Mucosa of stomach (tissue), 1 donor: ENCODE results near the gene ACAA1.
"Not testable (repeated sequence)": the region's sequence is repeated elsewhere in the genome, so short reads cannot be mapped to it uniquely, and the experiment has no call there.

Experiments
- H3K27me3 ChIP-seq: one replicate; pipeline ENCODE4 v1.7.0; 2013; ENCODE audit warnings: mild to moderate bottlenecking, low read length; ENCODE audit not compliant: control insufficient read depth, insufficient read depth
- H3K36me3 ChIP-seq: one replicate; pipeline ENCODE4 v1.7.0; 2013; ENCODE audit warnings: low read length; ENCODE audit not compliant: control insufficient read depth, insufficient read depth
- H3K4me1 ChIP-seq: one replicate; pipeline ENCODE4 v1.7.0; 2013; ENCODE audit warnings: mild to moderate bottlenecking, low read length; ENCODE audit not compliant: control insufficient read depth, insufficient read depth
- H3K4me3 ChIP-seq: one replicate; pipeline ENCODE4 v1.7.0; 2013; ENCODE audit warnings: low read length
- H3K9ac ChIP-seq: one replicate; pipeline ENCODE4 v1.7.0; 2013; ENCODE audit warnings: mild to moderate bottlenecking, low read length, moderate library complexity
- H3K9me3 ChIP-seq: one replicate; pipeline ENCODE4 v1.7.0; 2013; ENCODE audit warnings: mild to moderate bottlenecking, low read length, moderate library complexity; ENCODE audit not compliant: control insufficient read depth
- donor health status: Pancreatic carcinoma.

ACAA1 gene

GRCh38 chr3:38163841-38164642 is 27.1 kb upstream of the ACAA1 start:
- Histone ChIP-seq H3K9ac (peak overlapping the region; percentile 80), H3K4me1 (peaks cover 22% of the 10 kb centered on the region)

GRCh38 chr3:38163117-38163840 is 26.4 kb upstream of the ACAA1 start:
- Histone ChIP-seq H3K27me3 (no peaks in the 10 kb centered on the region), H3K4me3 (no peak overlapping the region), H3K36me3 (no peaks in the 10 kb centered on the region), H3K9ac (no peak overlapping the region), H3K9me3 (no peaks in the 10 kb centered on the region), H3K4me1 (peaks cover 22% of the 10 kb centered on the region)

More at GRCh38 chr3:38163841-38164642, 27.1 kb upstream of the ACAA1 start:
- Histone ChIP-seq H3K36me3 (no peaks in the 10 kb centered on the region), H3K9me3 (no peaks in the 10 kb centered on the region), H3K27me3 (no peaks in the 10 kb centered on the region), H3K4me3 (peak overlapping the region; percentile 57)

- not testable (repeated sequence) for H3K36me3 ChIP-seq, H3K9ac ChIP-seq
- H3K4me1 ChIP-seq: peaks cover 12% of the 10 kb centered on the region
Observed at GRCh38 chr3:38160704-38161103, 23.8 kb upstream of the ACAA1 start.

GRCh38 chr3:38158472-38158871 is 21.5 kb upstream of the ACAA1 start:
- Histone ChIP-seq H3K4me3 (no peak overlapping the region), H3K36me3 (no peaks in the 10 kb centered on the region), H3K27me3 (no peaks in the 10 kb centered on the region), H3K4me1 (peaks cover 20% of the 10 kb centered on the region), H3K9ac (no peak overlapping the region), H3K9me3 (no peaks in the 10 kb centered on the region)

More at GRCh38 chr3:38160704-38161103, 23.8 kb upstream of the ACAA1 start:
- H3K27me3 ChIP-seq, H3K4me3 ChIP-seq, H3K9me3 ChIP-seq: not testable (repeated sequence)

GRCh38 chr3:38157595-38157994 is 20.7 kb upstream of the ACAA1 start:
- no peak overlapping the region for H3K9ac ChIP-seq
- no peaks in the 10 kb centered on the region for H3K36me3 ChIP-seq
- H3K4me1 ChIP-seq: peaks cover 25% of the 10 kb centered on the region
- no peak overlapping the region for H3K4me3 ChIP-seq
- H3K9me3 ChIP-seq: no peaks in the 10 kb centered on the region
- no peaks in the 10 kb centered on the region for H3K27me3 ChIP-seq

GRCh38 chr3:38157117-38157516 is 20.2 kb upstream of the ACAA1 start:
- Histone ChIP-seq H3K4me1 (peaks cover 29% of the 10 kb centered on the region), H3K36me3 (no peaks in the 10 kb centered on the region), H3K9ac (no peak overlapping the region), H3K4me3 (no peak overlapping the region), H3K27me3 (no peaks in the 10 kb centered on the region), H3K9me3 (no peaks in the 10 kb centered on the region)

- Histone ChIP-seq H3K9me3 (no peaks in the 10 kb centered on the region), H3K27me3 (no peaks in the 10 kb centered on the region), H3K9ac (no peak overlapping the region), H3K36me3 (no peaks in the 10 kb centered on the region), H3K4me3 (no peak overlapping the region), H3K4me1 (peaks cover 41% of the 10 kb centered on the region)
Observed at GRCh38 chr3:38155825-38156224, 18.9 kb upstream of the ACAA1 start.

- Histone ChIP-seq H3K4me3 (no peak overlapping the region), H3K4me1 (peaks cover 41% of the 10 kb centered on the region), H3K9me3 (no peaks in the 10 kb centered on the region), H3K9ac (no peak overlapping the region), H3K36me3 (no peaks in the 10 kb centered on the region), H3K27me3 (no peaks in the 10 kb centered on the region)
Observed at GRCh38 chr3:38154625-38155255, 17.8 kb upstream of the ACAA1 start.

- Histone ChIP-seq H3K9ac (no peak overlapping the region), H3K4me3 (no peak overlapping the region), H3K36me3 (no peaks in the 10 kb centered on the region), H3K9me3 (no peaks in the 10 kb centered on the region), H3K4me1 (peaks cover 41% of the 10 kb centered on the region), H3K27me3 (no peaks in the 10 kb centered on the region)
Observed at GRCh38 chr3:38154033-38154494, 17.1 kb upstream of the ACAA1 start.

GRCh38 chr3:38153221-38153620 is 16.3 kb upstream of the ACAA1 start:
- H3K4me1 ChIP-seq: peaks cover 41% of the 10 kb centered on the region
- no peaks in the 10 kb centered on the region for H3K9me3 ChIP-seq
- H3K9ac ChIP-seq: no peak overlapping the region
- H3K36me3 ChIP-seq: no peaks in the 10 kb centered on the region
- no peaks in the 10 kb centered on the region for H3K27me3 ChIP-seq
- H3K4me3 ChIP-seq: no peak overlapping the region

GRCh38 chr3:38152609-38153008 is 15.7 kb upstream of the ACAA1 start:
- Histone ChIP-seq H3K27me3 (no peaks in the 10 kb centered on the region), H3K4me1 (peaks cover 41% of the 10 kb centered on the region), H3K9ac (no peak overlapping the region), H3K9me3 (no peaks in the 10 kb centered on the region), H3K4me3 (no peak overlapping the region), H3K36me3 (no peaks in the 10 kb centered on the region)
